GM23248 (cell line): ENCODE results near the gene EFCAB13. TPM values are rescaled to one million over a fixed set of nuclear protein-coding genes. Genes with fewer than 3 reads are reported as not detected.

ENCODE experiments used
- DNase-seq: peaks from one replicate; pipeline ENCODE4 v3.0.0-alpha.2; 2015
- H2AFZ ChIP-seq: fragments of 200-600 bp; sonication (generic); 2 replicates; pipeline ENCODE4 v1.6.1; 2016; ENCODE audit warnings: antibody characterized with exemption
- H3F3A ChIP-seq: fragments of 200-600 bp; sonication (generic); 2 replicates; pipeline ENCODE4 v1.6.1; 2016; ENCODE audit warnings: mild to moderate bottlenecking, antibody characterized with exemption, mixed run types; ENCODE audit not compliant: insufficient read depth
- H3K27ac ChIP-seq: fragments of 200-600 bp; sonication (generic); 2 replicates; pipeline ENCODE4 v1.5.1; 2016; ENCODE audit warnings: mild to moderate bottlenecking
- H3K27me3 ChIP-seq: fragments of 200-600 bp; sonication (generic); replicated peaks from 2 replicates; pipeline ENCODE4 v1.6.1; 2016; ENCODE audit warnings: mild to moderate bottlenecking; ENCODE audit not compliant: insufficient read depth
- H3K36me3 ChIP-seq: fragments of 200-600 bp; sonication (generic); 2 replicates; pipeline ENCODE4 v1.6.1; 2016; ENCODE audit warnings: low read depth, mild to moderate bottlenecking
- H3K4me1 ChIP-seq: fragments of 200-600 bp; sonication (generic); 2 replicates; pipeline ENCODE4 v1.6.1; 2016; ENCODE audit warnings: mild to moderate bottlenecking; ENCODE audit not compliant: insufficient read depth
- H3K4me2 ChIP-seq: fragments of 200-600 bp; sonication (generic); one replicate; pipeline ENCODE4 v1.6.1; 2016; ENCODE audit warnings: mild to moderate bottlenecking; ENCODE audit not compliant: unreplicated experiment
- H3K4me3 ChIP-seq: fragments of 200-600 bp; sonication (generic); 2 replicates; pipeline ENCODE4 v1.5.1; 2016; ENCODE audit warnings: mild to moderate bottlenecking
- H3K79me2 ChIP-seq: fragments of 200-600 bp; sonication (generic); 2 replicates; pipeline ENCODE4 v1.6.1; 2016; ENCODE audit warnings: mild to moderate bottlenecking; ENCODE audit not compliant: insufficient read depth
- H3K9ac ChIP-seq: fragments of 200-600 bp; sonication (generic); 2 replicates; pipeline ENCODE4 v1.6.1; 2016; ENCODE audit warnings: mild to moderate bottlenecking
- H3K9me2 ChIP-seq: fragments of 200-600 bp; sonication (generic); 2 replicates; pipeline ENCODE4 v1.6.1; 2016; ENCODE audit warnings: mixed run types, mild to moderate bottlenecking, moderate library complexity; ENCODE audit not compliant: insufficient read depth
- H3K9me3 ChIP-seq: fragments of 200-600 bp; sonication (generic); one replicate; pipeline ENCODE4 v1.6.1; 2017; ENCODE audit warnings: low read depth
- H4K20me1 ChIP-seq: fragments of 200-600 bp; sonication (generic); 2 replicates; pipeline ENCODE4 v1.6.0; 2016; ENCODE audit not compliant: insufficient read depth
- EZH2 ChIP-seq: fragments of 200-600 bp; sonication (generic); IDR thresholded peaks from 2 replicates; pipeline ENCODE4 v1.6.1; 2018; ENCODE audit warnings: antibody characterized with exemption, mild to moderate bottlenecking; ENCODE audit not compliant: insufficient read depth, poor library complexity, severe bottlenecking
- EZH2phosphoT487 ChIP-seq: fragments of 200-600 bp; sonication (generic); IDR thresholded peaks from 2 replicates; pipeline ENCODE4 v1.6.1; 2018; ENCODE audit warnings: antibody characterized with exemption, moderate library complexity, mild to moderate bottlenecking, low read depth; ENCODE audit not compliant: insufficient read depth
- WGBS, 2 experiments: methylation state at CpG; one replicate each; pipeline ENCODE4 v1.1.6; 2015 to 2017; ENCODE audit warnings: low lambda C conversion rate in 2 of 2, low coverage in 1 of 2; ENCODE audit errors: missing lambda C conversion rate in 2 of 2; 5-methylcytosine and 5-hydroxymethylcytosine counted together
- in situ Hi-C: fragments of 300-500 bp; cut with MboI; formaldehyde crosslinking; loops from 2 replicates; pipeline ENCODE4 v1.15.0; 2020
- polyA plus RNA-seq: library from polyadenylated mRNA; unstranded; fragments of >200 nt; fragmentation: Nextera tagmentation; extraction: Ambion mirVana; gene quantifications from 2 replicates; pipeline ENCODE4 v1.2.1, GENCODE V29; 2016
- total RNA-seq: library from RNA; depleted of rRNA; stranded (reverse); fragments of >200 nt; shearing (Covaris generic); gene quantifications from 2 replicates; pipeline ENCODE4 v1.2.3, GENCODE V29; 2014; rRNA removed

The EFCAB13 gene
- total RNA-seq = 1.4 and 1.6 TPM in 2 replicates
- polyA plus RNA-seq = 0.98 and 1.2 TPM in 2 replicates

- H3K9me3 ChIP-seq = no peaks in the 10 kb centered on the region
- DNase-seq = peak; percentile 90
- in situ Hi-C loops = no loop called here
- H3F3A ChIP-seq = peaks cover 15% of the 10 kb centered on the region
- no peaks in the 10 kb centered on the region for H3K4me1 ChIP-seq
- no peak for TF ChIP-seq EZH2
- TF ChIP-seq EZH2phosphoT487 = no peak
- peak within 1 kb of the TSS; percentile 45 for H3K27ac ChIP-seq
- no peaks in the 10 kb centered on the region for H3K36me3 ChIP-seq
- no peaks in the 10 kb centered on the region for H4K20me1 ChIP-seq
- no peaks in the 10 kb centered on the region for H3K9me2 ChIP-seq
- peak within 1 kb of the TSS; percentile 89 for H3K4me2 ChIP-seq
- no peaks in the 10 kb centered on the region for H3K79me2 ChIP-seq
- peak within 1 kb of the TSS; percentile 97 for H2AFZ ChIP-seq
- H3K27me3 ChIP-seq = no peaks in the 10 kb centered on the region
- H3K4me3 ChIP-seq = peak within 1 kb of the TSS; percentile 88
- WGBS, 2 experiments = 1% methylated on average over 53 to 62 of the region's 72 CpGs
- peak within 1 kb of the TSS; percentile 82 for H3K9ac ChIP-seq
Measured at GRCh38 chr17:47323382-47324223, at the start of gene EFCAB13. Gene EFCAB13, plus strand, starts transcription at chr17:47323955. Its CDS starts 4,399 bp downstream, at chr17:47328354.

- Histone ChIP-seq H2AFZ (no peak overlapping the region), H3K4me1 (peaks cover 45% of the 10 kb centered on the region), H3K9me3 (no peaks in the 10 kb centered on the region), H3K9ac (peak overlapping the region; percentile 42; the same call in 1 of the 2 replicates), H4K20me1 (no peaks in the 10 kb centered on the region), H3K79me2 (no peaks in the 10 kb centered on the region), H3K36me3 (no peaks in the 10 kb centered on the region), H3K4me2 (peak overlapping the region; percentile 63), H3K27ac (no peak overlapping the region), H3F3A (peaks cover 47% of the 10 kb centered on the region), H3K4me3 (no peak overlapping the region), H3K27me3 (no peaks in the 10 kb centered on the region), H3K9me2 (no peaks in the 10 kb centered on the region)
- TF ChIP-seq EZH2phosphoT487 = no peak
- TF ChIP-seq EZH2 = no peak
- 91 to 94% methylated on average over 5 of the region's 5 CpGs for WGBS, 2 experiments
- no peak for DNase-seq
- in situ Hi-C loops = no loop called here
Measured at GRCh38 chr17:47274319-47275069, 49.3 kb upstream of the EFCAB13 start.

GRCh38 chr17:47275245-47275984 is 48.3 kb upstream of the EFCAB13 start:
- H3K27me3 ChIP-seq = no peaks in the 10 kb centered on the region
- 2% methylated on average over 11 to 13 of the region's 13 CpGs for WGBS, 2 experiments
- H3K36me3 ChIP-seq = no peaks in the 10 kb centered on the region
- peaks cover 56% of the 10 kb centered on the region for H3F3A ChIP-seq
- H3K4me3 ChIP-seq = peak overlapping the region; percentile 11; the same call in 1 of the 2 replicates
- peak overlapping the region; percentile 42 for H3K9ac ChIP-seq
- no peaks in the 10 kb centered on the region for H3K79me2 ChIP-seq
- DNase-seq = peak; percentile 91
- in situ Hi-C loops = no loop called here
- H3K9me3 ChIP-seq = no peaks in the 10 kb centered on the region
- peak overlapping the region; percentile 90 for H3K27ac ChIP-seq
- peak overlapping the region; percentile 63 for H3K4me2 ChIP-seq
- H3K9me2 ChIP-seq = no peaks in the 10 kb centered on the region
- peaks cover 54% of the 10 kb centered on the region for H3K4me1 ChIP-seq
- H4K20me1 ChIP-seq = no peaks in the 10 kb centered on the region
- H2AFZ ChIP-seq = peak overlapping the region; percentile 37; the same call in 1 of the 2 replicates
- TF ChIP-seq EZH2phosphoT487 (no peak), EZH2 (no peak)

GRCh38 chr17:47276444-47276843 is 47.3 kb upstream of the EFCAB13 start:
- Histone ChIP-seq H3K4me2 (peak overlapping the region; percentile 63), H2AFZ (peak overlapping the region; percentile 37; the same call in 1 of the 2 replicates)
- no peak for TF ChIP-seq EZH2
- TF ChIP-seq EZH2phosphoT487 = no peak

More at GRCh38 chr17:47276444-47276843, 47.3 kb upstream of the EFCAB13 start:
- Histone ChIP-seq H3K79me2 (no peaks in the 10 kb centered on the region), H3K36me3 (no peaks in the 10 kb centered on the region), H3K9me2 (no peaks in the 10 kb centered on the region), H3K27ac (peak overlapping the region; percentile 90), H3F3A (peaks cover 57% of the 10 kb centered on the region), H3K9ac (peak overlapping the region; percentile 42; the same call in 1 of the 2 replicates), H3K4me3 (no peak overlapping the region), H3K9me3 (no peaks in the 10 kb centered on the region), H4K20me1 (no peaks in the 10 kb centered on the region), H3K4me1 (peaks cover 60% of the 10 kb centered on the region), H3K27me3 (no peaks in the 10 kb centered on the region)
- in situ Hi-C loops = no loop called here
- peak; percentile 31 for DNase-seq
- 57 to 58% methylated on average over 3 of the region's 3 CpGs for WGBS, 2 experiments
